Central memory CD4-positive, alpha-beta T cell (primary cell): Measurements from ENCODE around the gene TIMP2.
"Not testable (repeated sequence)": the region's sequence is repeated elsewhere in the genome, so short reads cannot be mapped to it uniquely, and the experiment has no call there.

Source experiments
- DNase-seq: peaks from one replicate; pipeline ENCODE4 v3.0.0; 2022

Gene TIMP2

GRCh38 chr17:78903101-78903779, 21.9 kb downstream of the TIMP2 start, which contains the start of gene CEP295NL:
TSS of gene CEP295NL (minus strand) at chr17:78903201. CDS start at chr17:78901828, 1,373 bp downstream.
- DNase-seq: no peak

GRCh38 chr17:78902231-78902630, 23.0 kb downstream of the TIMP2 start:
- not testable (repeated sequence) for DNase-seq

- DNase-seq: no peak
Observed at GRCh38 chr17:78901806-78902205, 23.4 kb downstream of the TIMP2 start.

- no peak for DNase-seq
Observed at GRCh38 chr17:78900816-78901215, 24.4 kb downstream of the TIMP2 start.

GRCh38 chr17:78899361-78900260, 25.6 kb downstream of the TIMP2 start:
- DNase-seq: no peak

- no peak for DNase-seq
Observed at GRCh38 chr17:78898947-78899346, 26.2 kb downstream of the TIMP2 start.

- no peak for DNase-seq
Observed at GRCh38 chr17:78898075-78898836, 26.9 kb downstream of the TIMP2 start.

- DNase-seq: no peak
Observed at GRCh38 chr17:78897664-78898047, 27.5 kb downstream of the TIMP2 start.

GRCh38 chr17:78896834-78897663, 28.1 kb downstream of the TIMP2 start:
- no peak for DNase-seq

GRCh38 chr17:78896091-78896833, 28.9 kb downstream of the TIMP2 start:
- no peak for DNase-seq

GRCh38 chr17:78895322-78895721, 29.9 kb downstream of the TIMP2 start:
- DNase-seq: no peak

GRCh38 chr17:78893684-78894083, 31.5 kb downstream of the TIMP2 start:
- no peak for DNase-seq

- no peak for DNase-seq
Observed at GRCh38 chr17:78892936-78893379, 32.2 kb downstream of the TIMP2 start.

- DNase-seq: no peak
Observed at GRCh38 chr17:78892520-78892919, 32.7 kb downstream of the TIMP2 start.

GRCh38 chr17:78892062-78892456, 33.1 kb downstream of the TIMP2 start:
- DNase-seq: no peak

- DNase-seq: no peak
Observed at GRCh38 chr17:78891406-78892061, 33.7 kb downstream of the TIMP2 start.

- DNase-seq: peak; percentile 65
Observed at GRCh38 chr17:78890498-78890897, 34.7 kb downstream of the TIMP2 start.

- DNase-seq: not testable (repeated sequence)
Observed at GRCh38 chr17:78890096-78890495, 35.1 kb downstream of the TIMP2 start.

GRCh38 chr17:78889531-78889930, 35.7 kb downstream of the TIMP2 start:
- DNase-seq: no peak

GRCh38 chr17:78888941-78889518, 36.2 kb downstream of the TIMP2 start:
- DNase-seq: no peak
